ENCODE measurements around the gene CLGN. TPM values are rescaled to one million over a fixed set of nuclear protein-coding genes. Genes with fewer than 3 reads are reported as not detected.
"Not testable (repeated sequence)": the region's sequence is repeated elsewhere in the genome, so short reads cannot be mapped to it uniquely, and the experiment has no call there.

The CLGN gene
- total RNA-seq, 1 donor from 2014 or later: 21.6 TPM

DNA sequence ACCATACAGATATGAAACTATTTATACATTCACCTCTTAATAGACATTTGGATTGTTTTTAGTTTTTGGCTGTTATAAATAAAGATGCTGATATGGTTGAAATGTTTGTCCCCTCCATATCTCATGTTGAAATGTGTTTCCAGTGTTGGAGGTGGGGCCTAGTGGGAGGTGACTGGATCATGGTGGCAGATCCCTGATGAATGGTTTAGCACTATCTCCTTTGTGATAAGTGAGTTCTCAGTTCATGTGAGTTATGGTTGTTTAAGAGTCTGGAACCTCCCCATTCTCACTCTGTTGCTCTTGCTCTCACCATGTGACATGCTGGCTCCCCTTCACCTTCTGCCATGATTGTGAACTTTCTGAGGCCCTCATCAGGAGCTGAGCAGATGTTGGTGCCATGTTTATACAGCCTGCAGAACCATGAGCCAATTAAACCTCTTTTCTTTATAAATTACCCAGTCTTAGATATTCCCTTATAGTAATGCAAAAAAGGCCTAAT lies 12.2 kb upstream of the CLGN start:
- no peak for DNase-seq (ENCODE audit: low spot score)
- Mint-ChIP-seq H3K27ac (ENCODE audit: unreplicated experiment) (no peak overlapping the region), H3K27me3 (ENCODE audit: unreplicated experiment) (peaks cover 1% of the 10 kb centered on the region), H3K36me3 (ENCODE audit: low read depth, unreplicated experiment) (no peaks in the 10 kb centered on the region), H3K4me3 (ENCODE audit: unreplicated experiment) (no peak overlapping the region), H3K4me1 (ENCODE audit: unreplicated experiment) (no peaks in the 10 kb centered on the region), H3K9me3 (ENCODE audit: unreplicated experiment) (no peaks in the 10 kb centered on the region)
- TF ChIP-seq, protein P1, sequence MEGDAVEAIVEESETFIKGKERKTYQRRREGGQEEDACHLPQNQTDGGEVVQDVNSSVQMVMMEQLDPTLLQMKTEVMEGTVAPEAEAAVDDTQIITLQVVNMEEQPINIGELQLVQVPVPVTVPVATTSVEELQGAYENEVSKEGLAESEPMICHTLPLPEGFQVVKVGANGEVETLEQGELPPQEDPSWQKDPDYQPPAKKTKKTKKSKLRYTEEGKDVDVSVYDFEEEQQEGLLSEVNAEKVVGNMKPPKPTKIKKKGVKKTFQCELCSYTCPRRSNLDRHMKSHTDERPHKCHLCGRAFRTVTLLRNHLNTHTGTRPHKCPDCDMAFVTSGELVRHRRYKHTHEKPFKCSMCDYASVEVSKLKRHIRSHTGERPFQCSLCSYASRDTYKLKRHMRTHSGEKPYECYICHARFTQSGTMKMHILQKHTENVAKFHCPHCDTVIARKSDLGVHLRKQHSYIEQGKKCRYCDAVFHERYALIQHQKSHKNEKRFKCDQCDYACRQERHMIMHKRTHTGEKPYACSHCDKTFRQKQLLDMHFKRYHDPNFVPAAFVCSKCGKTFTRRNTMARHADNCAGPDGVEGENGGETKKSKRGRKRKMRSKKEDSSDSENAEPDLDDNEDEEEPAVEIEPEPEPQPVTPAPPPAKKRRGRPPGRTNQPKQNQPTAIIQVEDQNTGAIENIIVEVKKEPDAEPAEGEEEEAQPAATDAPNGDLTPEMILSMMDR (IDR thresholded peaks at IDR 0.05; ENCODE audit: unreplicated experiment): no peak

DNA sequence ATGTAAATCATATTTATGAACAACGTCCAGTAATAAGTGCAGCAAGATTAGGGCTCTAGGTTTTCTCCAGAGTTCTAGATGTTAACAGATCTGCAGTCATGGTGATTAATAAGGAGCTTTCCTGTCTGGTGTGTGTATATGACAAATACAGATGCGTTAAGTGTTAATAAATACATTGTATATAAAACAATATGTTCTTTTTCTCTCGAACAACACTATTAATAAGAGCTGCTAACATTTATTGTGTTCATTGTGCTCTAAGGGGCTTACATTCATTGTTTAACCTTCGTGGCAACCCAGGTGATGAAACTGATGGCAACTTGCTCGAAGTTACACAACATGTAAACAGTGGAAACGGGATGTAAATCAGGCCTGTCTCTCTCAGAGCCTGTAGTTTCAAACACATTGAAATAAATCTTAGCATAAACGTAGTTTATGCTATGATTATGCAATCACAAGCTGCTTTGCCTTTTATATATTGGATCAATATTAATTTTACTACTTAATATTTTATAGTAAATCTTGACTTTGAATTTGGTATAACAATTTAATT lies 547 bp upstream of the CLGN start:
- no peak for DNase-seq (ENCODE audit: low spot score)
- Mint-ChIP-seq H3K27me3 (ENCODE audit: unreplicated experiment) (peaks cover 3% of the 10 kb centered on the region), H3K9me3 (ENCODE audit: unreplicated experiment) (no peaks in the 10 kb centered on the region), H3K4me3 (ENCODE audit: unreplicated experiment) (peak overlapping the region; percentile 93), H3K4me1 (ENCODE audit: unreplicated experiment) (peaks cover 22% of the 10 kb centered on the region), H3K27ac (ENCODE audit: unreplicated experiment) (peak overlapping the region; percentile 70), H3K36me3 (ENCODE audit: low read depth, unreplicated experiment) (no peaks in the 10 kb centered on the region)
- TF ChIP-seq, protein P1 (IDR thresholded peaks at IDR 0.05; ENCODE audit: unreplicated experiment): no peak

DNA sequence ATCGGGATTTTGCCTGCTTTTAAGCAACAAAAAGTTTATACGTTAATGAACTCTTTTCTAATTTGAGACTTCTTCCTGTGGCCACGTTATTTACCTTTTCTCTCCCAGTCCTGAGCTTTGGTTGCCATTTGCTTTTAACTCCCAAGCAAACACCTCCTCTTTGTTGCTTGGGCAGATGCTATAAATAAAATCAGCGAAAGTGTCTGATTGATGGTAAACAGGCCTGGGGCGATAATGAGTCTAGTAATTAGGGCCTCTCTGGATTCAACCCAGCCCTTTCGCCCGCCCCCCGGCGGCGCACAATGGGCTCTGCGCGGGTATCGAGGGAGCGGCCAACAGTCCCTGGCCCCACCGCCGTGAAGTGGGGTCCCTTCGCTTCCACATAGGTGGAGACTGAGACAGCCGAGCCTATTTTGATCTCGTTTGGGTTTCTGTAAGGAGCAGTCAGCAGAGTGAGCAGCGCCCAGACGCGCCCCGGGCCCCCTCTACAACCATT lies 790 bp downstream of the CLGN start:
- peaks cover 3% of the 10 kb centered on the region for H3K27me3 Mint-ChIP-seq (ENCODE audit: unreplicated experiment)
- TF ChIP-seq, protein P1 (IDR thresholded peaks at IDR 0.05; ENCODE audit: unreplicated experiment): no peak
- peak; percentile 40 for DNase-seq (ENCODE audit: low spot score)
- peaks cover 22% of the 10 kb centered on the region for H3K4me1 Mint-ChIP-seq (ENCODE audit: unreplicated experiment)
- H3K9me3 Mint-ChIP-seq (ENCODE audit: unreplicated experiment): no peaks in the 10 kb centered on the region
- H3K36me3 Mint-ChIP-seq (ENCODE audit: low read depth, unreplicated experiment): no peaks in the 10 kb centered on the region
- H3K27ac Mint-ChIP-seq (ENCODE audit: unreplicated experiment): no peak overlapping the region
- H3K4me3 Mint-ChIP-seq (ENCODE audit: unreplicated experiment): peak overlapping the region; percentile 93

DNA sequence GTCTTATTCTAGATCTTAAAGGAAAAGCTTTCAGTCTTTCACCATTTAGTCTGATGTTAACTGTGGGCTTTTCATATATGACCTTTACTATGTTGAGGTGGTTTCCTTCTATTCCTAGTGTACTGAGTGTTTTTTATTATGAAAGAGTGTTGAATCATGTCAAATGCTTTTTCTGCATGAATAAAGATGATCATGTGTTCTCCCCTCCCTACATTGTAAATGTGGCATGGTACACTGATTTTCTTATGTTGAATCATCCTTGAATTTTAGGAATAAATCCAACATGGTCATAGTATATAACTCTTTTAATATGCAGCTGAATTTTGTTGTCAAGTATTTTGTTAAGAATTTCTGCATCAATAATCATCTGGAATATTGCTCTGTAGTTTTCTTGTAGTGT lies 4.3 kb downstream of the CLGN start:
- H3K36me3 Mint-ChIP-seq (ENCODE audit: low read depth, unreplicated experiment): no peaks in the 10 kb centered on the region
- peaks cover 22% of the 10 kb centered on the region for H3K4me1 Mint-ChIP-seq (ENCODE audit: unreplicated experiment)
- peaks cover 3% of the 10 kb centered on the region for H3K27me3 Mint-ChIP-seq (ENCODE audit: unreplicated experiment)
- no peak for DNase-seq (ENCODE audit: low spot score)
- no peak overlapping the region for H3K27ac Mint-ChIP-seq (ENCODE audit: unreplicated experiment)
- no peaks in the 10 kb centered on the region for H3K9me3 Mint-ChIP-seq (ENCODE audit: unreplicated experiment)
- TF ChIP-seq, protein P1 (IDR thresholded peaks at IDR 0.05; ENCODE audit: unreplicated experiment): no peak
- no peak overlapping the region for H3K4me3 Mint-ChIP-seq (ENCODE audit: unreplicated experiment)

DNA sequence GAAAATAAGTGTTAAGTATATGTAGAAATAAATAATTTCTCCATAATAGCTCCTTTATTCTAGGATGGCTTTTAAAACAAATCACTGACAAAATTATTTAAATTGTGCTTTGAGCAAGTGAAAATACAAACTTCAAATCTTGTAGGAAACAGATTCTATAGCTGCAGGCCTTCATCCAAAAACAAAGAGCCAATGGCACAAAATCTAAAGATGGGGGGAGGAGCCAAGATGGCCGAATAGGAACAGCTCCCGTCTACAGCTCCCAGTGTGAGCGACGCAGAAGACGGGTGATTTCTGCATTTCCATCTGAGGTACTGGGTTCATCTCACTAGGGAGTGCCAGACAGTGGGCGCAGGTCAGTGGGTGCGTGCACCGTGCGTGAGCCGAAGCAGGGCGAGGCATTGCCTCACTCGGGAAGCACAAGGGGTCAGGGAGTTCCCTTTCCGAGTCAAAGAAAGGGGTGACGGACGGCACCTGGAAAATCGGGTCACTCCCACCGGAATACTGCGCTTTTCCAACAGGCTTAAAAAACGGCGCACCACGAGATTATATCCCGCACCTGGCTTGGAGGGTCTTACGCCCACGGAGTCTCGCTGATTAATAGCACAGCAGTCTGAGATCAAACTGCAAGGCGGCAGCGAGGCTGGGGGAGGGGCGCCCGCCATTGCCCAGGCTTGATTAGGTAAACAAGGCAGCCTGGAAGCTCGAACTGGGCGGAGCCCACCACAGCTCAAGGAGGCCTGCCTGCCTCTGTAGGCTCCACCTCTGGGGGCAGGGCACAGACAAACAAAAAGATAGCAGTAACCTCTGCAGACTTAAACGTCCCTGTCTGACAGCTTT lies 14.1 kb downstream of the CLGN start:
- not testable (repeated sequence) for H3K27ac Mint-ChIP-seq (ENCODE audit: unreplicated experiment); H3K36me3 Mint-ChIP-seq (ENCODE audit: low read depth, unreplicated experiment); H3K4me1 Mint-ChIP-seq (ENCODE audit: unreplicated experiment); H3K4me3 Mint-ChIP-seq (ENCODE audit: unreplicated experiment); DNase-seq (ENCODE audit: low spot score); H3K27me3 Mint-ChIP-seq (ENCODE audit: unreplicated experiment); H3K9me3 Mint-ChIP-seq (ENCODE audit: unreplicated experiment)

Measured in endothelial cell (in vitro differentiated cells).